Left renal pelvis (tissue), 4 donors: ENCODE data around the gene ALK. TPM values are rescaled to one million over a fixed set of nuclear protein-coding genes. Genes with fewer than 3 reads are reported as not detected.

Experiments
- DNase-seq, 4 donors: peaks; one replicate each; pipeline ENCODE4 v3.0.0-alpha.2; 2013; ENCODE audit warnings: low read depth in 4 of 4, low spot score in 3 of 4
- polyA plus RNA-seq, 4 donors: library from polyadenylated mRNA; unstranded; fragments of 120-200 nt; gene quantifications; one replicate each; pipeline ENCODE4 v1.2.1, GENCODE V29; 2013; ENCODE audit not compliant: insufficient read length in 4 of 4

Gene ALK
- polyA plus RNA-seq, 4 donors, result 0.30 to 1.4 (median 0.54) TPM

DNA sequence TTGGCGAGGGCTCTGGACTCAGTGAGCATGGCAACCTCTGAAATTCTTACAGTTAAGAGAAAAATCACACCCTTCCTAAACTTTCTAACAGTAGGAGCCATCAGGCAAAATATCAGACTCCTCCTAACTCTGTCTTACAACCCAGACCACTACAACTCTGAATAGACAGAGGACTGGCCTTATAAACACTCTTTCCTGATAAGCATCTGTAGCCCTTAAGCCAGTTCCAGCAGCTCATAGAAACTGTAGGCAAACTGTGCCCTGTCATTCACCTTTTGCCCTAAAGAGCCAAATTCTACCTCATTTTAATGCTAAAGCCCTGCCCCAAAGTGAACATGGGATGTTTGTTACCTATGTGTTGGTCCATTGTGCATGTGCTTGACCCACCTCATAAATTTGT is 304.8 kb downstream of the ALK start:
- no peak for DNase-seq

DNA sequence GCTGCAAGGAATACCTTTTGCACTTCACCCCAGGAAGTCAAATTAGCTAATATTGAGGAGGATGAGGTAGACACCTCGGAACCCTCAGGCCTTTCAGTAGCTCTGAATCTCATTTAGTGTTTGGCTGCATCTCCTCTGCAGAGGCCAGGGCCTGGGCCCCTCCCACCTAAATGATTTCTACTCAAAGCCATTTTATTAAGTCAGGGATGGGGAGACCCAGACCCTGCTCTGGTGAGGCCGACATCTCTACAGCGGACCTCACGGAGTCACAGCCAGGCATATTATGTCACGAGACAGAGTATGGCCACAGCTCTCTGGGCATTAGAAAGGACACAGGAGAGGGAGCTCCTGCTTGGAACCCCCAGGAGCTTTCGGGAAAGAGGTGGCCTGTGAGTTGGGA is 305.5 kb downstream of the ALK start:
- no peak for DNase-seq

DNA sequence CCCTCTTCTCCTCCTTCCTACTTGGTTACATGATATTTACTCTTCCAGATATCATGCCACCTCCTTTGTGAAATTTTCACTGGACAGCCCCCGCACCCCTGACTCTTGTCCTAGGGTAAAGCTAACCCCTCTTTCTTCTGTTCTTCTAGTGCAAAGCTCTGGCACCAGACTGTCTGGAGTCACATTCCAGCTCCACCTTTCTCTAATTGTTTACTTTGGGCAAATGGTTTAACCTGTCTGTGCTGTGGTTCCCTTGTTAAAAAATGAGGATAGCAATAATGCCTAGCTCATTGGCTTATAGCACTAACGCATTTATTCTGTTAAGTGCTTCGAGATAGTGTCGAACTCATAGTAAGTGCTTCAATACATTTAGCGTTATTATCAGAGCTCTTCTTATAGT is 306.2 kb downstream of the ALK start:
- DNase-seq, result no peak

DNA sequence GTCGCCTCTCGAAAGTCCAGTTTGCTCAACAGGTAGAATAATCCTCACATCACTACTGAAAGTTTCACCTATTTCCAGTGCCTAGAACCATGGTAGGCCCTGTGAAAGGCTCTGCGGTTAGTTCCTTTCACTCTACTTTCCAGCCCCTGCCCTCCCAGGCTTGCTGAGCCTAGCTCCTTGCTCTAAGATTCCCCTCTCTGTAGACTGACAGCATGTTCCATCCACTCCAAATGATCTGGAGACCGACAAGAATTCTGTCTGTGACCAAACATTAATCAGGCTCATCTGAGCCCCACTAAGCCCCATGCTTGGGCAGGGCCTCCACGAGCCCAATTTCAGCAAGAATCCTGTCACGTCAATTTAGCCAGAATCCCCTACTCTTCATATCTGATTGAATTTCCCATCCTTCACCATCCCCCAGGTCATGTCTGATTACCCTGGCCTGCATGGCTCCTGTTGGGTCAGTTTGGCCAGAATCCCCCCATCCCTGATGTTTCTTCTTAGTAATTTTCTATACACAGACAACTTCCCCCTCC is 307.0 kb downstream of the ALK start:
- no peak for DNase-seq

DNA sequence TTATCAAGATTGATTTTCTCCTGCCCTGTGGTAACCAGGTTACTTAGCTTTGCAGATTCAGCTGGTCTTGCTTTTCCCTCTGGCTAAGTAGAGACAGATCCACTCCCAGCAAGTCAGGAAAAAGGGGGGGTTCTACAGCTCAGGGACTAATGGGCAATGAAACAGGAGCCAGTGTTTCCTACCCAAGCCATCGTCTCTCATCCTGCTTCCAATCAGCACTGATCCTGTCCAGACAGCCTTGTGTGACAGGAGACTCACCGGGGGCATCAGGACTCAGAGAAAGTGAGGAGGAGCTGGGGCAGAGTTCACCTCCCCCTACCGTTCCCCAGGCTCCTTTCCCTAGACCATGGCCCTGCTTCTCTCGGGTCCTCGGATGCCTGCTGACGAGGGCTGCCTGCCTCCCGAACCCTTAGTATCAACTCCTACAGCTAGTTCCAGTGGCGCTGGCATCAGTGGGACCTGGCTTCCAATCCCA is 307.6 kb downstream of the ALK start:
- DNase-seq, result no peak

DNA sequence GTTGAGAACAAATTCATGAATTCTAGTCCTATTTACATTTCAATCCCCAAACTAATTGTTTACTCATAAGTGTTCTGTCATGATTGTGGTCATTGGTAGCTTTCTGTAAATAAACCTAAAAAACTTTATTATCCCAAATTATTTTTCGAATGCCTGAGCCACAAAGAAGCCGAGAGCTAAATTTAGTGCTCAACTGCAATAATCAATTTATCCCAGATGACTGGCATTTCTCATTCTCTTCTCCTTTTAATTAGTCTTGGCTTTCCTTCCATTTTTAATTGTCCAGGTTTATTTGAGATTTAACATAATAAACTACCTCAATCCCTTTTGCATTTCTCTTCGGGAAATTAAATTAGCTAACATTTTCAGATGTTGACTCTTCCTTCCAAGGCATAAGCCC is 308.3 kb downstream of the ALK start:
- DNase-seq, result no peak

DNA sequence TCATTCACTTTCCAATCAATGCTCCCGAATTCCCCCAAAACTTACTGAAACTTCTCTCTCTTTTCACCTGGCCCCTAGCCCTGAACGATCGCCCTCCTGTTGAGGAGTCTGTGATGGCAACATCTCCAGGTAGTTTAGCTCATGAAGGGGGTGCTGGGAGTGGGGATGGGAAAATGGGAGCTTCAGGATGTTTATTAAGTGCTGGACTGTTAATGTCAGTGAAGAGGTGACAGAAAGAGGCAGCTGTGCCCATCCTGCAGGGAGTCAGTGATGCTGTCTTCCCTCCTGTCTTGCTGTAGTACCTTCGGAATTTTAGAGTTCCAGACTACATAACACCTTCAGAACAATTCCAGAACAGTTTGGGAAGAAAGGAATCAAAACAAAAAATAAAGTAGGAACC is 308.8 kb downstream of the ALK start:
- no peak for DNase-seq

DNA sequence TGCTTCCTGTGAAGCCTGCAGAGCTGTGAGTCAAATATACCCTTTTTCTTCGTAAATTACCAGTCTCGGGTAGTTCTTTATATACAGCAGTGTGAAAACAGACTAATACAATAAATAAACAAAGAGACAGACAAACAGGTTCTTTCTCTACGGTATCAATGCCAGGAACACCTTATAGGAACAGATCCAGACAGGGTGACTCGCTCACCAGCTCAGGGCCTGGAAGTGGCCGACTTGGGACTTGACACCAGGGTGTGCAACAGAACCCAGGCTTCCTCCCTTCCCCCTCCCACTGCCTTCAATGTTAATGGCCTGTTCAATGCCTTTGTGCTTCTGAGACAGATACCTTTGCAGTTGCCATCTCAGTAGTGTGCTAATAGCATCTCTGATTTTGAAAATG is 309.5 kb downstream of the ALK start:
- no peak for DNase-seq

DNA sequence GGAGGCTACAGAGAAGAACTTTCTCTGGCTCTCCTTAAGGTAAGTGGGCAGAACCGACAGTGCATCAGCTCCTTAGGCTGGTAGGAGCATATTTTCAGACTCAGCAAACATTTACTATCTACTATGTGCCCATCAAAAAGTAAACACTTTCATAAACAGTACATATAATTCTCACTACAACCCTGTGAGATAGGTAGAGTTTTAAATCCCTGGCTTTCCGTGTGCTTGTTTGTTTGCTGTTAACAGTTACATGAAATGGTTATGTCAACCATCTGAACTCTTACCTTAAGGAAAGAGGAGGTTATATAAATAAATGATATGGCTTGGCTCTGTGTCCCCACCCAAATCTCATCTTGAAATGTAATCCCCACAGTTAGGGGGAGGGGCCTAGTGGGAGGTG is 310.1 kb downstream of the ALK start:
- DNase-seq, result no peak

DNA sequence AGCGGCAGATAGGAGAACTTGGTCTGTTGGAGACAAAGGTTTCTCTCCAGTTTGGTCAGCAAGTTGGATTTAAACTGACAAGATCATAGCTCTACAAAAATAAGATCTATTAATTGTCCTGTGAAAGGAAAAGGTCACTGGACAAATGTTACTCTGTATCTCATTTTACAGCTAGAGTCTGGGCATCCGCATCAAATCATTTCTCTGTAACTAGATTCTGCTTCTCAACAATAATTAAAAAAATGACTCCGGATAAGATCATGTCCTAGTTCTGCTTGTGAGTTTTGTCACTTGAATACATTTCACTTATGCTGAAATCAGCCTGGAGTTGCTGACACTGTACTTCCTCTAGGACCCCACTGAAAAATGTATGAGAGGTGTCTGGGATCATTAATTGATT is 310.8 kb downstream of the ALK start:
- DNase-seq, result no peak

DNA sequence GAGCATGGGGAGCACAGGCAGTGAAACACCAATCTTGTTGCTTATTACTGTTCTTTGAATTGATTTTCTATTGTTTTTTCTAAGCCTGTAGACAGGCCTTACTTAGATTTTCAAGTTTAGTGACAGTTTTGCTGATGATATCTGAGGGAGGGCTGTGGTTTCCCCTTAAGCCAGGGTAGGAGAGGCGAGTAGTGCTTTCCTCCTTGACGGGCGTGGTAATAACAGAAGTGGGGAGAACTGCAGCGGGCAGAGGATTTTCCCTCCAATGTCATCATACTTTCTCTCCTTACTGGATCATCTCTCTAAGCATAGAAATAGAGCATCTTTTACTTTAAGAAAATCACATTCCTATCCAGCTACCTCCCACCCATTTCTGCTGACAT is 314.4 kb downstream of the ALK start:
- DNase-seq, result no peak

DNA sequence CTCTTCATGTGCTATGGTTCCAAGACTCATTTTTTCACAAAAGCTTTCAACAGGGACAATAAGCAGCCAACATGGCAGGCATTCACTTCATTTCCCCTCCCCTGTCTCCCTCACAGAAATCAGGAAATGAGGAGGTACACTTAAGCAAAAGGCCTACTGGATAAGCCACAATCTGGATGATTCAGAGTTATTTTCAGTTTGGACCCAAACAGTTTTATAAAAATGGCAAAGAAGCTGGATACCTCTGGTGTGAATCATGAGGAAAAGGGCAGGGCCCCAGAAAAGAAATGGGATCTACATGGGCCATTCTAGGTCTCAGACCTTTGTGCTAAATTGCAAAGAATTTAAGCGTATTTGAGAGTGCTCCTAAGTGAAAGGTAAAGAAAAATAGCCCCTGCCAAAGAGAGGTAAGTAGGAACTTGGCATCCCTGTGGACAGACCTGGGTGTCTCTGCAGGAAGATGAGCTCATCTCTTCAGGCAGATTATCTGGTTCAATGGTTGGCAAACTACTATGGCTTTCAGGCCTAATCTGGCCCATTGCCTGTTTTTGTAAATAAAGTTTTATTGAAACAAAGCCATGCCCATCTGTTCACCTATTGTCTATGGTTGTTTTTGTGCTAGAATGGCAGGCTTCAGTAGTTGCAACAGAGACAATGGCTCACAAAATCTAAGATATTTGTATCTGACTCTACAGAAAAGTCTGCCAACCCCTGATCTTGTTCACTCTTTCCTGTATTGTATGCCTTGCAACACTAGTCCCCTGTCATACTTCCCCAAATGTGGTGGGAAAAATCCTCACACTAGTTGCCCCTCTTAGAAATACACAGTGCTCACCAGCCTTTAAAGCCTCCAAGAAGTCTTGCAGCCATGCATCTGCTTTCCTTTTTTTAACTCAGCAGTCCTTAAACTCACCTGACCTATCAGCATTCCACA is 315.0 kb downstream of the ALK start:
- no peak for DNase-seq

DNA sequence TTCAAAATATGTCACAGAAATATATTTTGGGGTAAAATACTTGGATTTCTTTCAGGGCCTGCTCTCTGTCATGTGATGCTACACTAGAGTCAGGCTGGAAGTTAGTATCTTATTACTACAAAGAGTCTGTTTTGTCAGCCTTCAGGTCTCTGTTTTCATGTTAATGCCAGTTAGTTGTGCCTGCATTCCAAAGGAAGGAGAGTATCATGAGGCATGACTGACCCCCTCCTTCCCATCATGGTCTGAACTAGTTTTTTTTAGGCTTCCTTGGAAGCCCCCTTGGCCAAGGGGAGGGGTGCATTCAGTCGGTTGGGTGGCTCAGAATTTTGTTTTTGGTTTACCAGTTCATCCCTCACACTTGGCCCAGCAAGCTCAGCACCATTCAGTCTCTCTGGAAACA is 318.0 kb downstream of the ALK start:
- DNase-seq, result no peak

DNA sequence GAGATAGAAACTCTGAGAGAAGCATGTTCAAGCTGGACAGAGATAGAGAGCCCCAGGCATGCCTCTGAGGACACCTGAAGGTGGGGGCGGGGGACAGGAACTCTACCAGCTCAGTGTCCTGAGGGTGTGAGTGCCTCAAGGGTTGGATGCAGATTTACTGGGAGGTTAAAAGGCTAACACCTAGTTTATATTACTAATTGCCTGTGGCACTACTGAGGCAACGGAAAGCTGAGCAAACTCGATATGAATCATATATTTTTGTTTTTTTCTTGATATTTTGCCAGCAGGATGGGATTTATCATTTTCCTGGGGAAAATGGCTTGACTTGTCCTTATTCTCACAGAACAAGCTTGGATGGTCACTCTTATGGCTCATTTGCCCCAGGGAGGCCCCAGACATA is 319.5 kb downstream of the ALK start:
- DNase-seq, result no peak

DNA sequence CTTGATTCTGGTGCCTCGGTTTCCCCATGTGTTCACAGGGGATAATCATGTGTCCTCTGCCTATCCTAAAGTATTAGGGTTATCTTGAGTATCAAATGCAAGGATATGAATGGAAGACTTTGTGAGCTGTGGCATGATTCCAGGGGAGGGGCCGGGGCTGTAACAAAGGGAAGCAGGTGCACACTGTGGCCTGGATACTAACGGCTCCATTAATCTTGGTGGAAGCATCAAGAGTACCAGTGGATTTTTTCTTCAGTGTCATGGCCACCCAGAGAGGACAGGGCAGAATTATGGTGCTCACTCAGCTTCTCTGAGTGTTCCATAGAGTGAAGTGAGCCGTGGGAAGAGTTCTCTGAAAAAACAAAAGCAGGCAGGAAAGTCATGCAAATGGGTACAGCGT is 320.1 kb downstream of the ALK start:
- DNase-seq, result no peak

DNA sequence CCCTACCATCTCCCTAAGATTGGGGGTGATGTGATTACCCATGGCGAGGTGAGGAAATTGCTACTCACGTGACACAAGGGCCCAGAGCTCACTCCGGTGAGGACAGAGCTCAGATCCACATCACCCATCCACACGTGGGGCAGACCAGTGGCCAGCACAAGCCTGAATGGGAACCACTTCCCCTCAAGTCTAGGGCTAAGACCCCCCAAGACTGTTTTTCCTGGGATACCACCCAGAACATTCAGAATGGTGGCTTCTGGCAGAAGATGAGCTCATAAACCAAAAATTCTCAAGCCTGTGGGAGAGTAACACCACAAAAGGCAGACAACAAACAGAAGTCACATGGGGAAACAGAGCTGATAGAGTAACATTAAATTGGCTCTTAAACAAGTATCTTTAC is 321.4 kb downstream of the ALK start:
- DNase-seq, result no peak

DNA sequence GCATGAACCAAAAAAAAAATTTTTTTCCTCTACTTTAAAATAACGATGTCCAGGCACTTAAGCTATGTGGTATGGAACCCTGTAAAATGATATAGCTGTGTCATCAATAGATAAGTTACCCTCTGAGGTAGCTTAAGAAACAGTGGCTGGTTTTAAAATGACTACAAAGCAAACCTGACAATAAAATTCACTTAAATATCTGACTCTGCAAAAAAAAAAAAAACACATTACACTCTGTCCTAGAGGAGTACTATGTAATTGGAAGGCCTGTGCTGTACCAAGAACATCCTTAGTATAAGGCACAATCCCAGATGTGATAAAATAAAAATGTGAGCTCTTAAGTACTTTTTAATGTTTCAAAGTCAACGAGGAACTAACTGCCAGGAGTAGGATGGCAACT is 322.4 kb downstream of the ALK start:
- DNase-seq, result no peak

DNA sequence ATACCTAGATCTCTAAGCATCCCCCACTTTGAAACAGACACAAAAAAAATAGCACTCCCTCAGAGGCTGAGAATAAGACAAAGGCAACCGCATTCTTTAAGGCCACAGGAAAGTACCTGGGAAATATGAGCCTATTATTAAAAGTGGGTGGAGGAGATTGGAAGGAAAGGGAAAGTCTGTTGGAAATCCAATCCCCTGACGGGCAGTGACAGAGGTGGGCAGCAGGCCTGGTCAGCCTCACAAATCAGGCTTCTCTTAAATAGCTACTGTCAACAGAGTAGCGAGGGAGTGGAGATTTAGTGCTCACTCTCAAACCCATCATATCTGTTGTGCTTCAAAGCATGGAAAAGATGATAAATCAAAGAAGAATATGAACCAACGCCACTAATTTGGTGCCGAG is 324.4 kb downstream of the ALK start:
- DNase-seq, result peak in 3 of 4 donors; percentile 2 to 50 (median 3)

DNA sequence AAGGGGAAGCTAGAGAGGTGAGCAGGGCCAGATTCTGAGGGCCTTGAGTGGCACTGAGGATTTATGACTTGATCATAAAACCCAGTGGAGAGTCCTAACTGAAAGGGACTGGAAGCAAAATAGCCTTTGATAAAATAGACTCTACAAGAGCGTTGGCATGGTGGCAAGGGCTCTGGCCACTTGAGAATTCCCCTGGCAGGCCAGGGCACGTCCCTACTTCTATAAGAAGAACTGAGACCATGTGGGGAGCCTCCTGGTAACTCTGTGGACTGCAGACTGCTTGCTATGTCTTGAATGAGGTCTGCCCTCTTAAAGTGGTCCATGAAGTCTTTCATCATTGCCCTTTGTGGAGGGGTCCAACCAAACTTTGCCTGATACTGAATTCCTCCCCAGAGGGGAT is 324.8 kb downstream of the ALK start:
- no peak for DNase-seq

DNA sequence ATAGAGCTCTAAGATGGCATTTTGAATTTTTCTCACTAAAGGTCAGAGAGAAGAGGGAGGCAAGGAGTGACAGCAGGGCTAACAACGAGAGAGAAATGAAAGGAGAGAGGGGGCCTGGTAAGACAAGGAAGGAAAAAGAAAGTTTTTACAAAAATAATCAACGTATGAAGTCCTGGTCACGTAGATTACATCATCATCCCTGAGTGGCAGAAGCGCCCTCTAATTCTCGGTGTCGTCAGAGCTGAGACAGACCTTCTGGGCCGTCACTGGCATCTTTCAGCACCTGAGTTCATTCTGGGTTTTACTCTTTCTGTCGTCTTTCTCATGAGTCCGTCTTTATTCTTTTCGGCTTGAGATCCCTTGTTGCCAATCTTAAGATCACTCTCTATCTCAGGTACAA is 329.8 kb downstream of the ALK start:
- DNase-seq, result no peak

DNA sequence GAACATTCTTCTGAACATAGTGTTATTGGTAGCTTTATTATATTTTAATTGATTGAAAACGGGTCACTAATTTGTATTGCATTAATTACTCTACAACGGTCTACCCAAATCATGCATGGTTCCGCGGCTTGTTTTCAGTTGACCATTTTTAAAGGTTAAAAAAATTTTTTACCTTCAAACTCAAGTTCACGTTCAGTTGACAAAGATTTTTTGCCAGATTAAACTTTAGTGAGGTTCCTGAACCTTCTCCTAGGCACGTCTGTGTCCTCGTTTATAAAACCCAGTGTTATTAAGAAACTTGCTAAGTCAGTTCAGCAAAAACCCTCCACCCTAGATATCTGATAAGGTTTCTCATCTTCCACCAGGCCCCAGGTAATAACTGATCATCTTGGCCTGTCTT is 331.2 kb downstream of the ALK start:
- DNase-seq, result no peak

DNA sequence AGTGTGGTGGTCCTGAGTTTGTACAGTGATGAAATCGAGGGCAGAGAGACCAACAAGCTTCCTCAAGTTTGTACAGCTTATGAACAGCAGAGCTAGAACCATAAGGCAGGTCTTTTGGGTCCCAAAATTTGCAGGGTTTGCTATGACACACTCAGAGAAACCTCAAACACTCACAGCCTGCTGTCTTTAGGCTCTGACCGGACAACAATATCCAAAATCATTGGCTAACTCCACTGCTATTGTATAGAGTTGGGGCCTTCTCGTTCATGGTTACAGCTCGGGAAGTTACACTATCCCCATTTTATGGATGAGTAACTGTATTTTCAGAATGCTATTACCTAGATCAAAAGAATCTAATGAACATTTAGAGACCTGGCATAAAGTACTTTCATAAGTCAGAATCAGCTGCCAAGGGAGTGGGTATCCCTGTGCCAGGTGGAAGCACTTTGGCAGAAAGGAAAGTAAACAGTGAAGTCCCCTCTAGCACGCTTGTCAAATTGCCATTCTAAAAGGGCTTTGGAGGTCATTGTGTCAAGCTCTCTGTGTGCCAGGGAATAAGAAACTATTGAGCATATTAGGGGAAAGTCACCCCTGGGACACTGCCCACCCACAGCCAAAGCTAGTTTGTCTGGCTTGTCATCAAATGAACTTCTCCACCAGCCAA is 331.8 kb downstream of the ALK start:
- DNase-seq, result no peak
